ENCODE measurements around the gene NKIRAS2. TPM values are rescaled to one million over a fixed set of nuclear protein-coding genes. Genes with fewer than 3 reads are reported as not detected.

The NKIRAS2 gene
- total and polyA plus RNA-seq, 4 donors, result 16.4 to 20.7 (median 17.4) TPM

DNA sequence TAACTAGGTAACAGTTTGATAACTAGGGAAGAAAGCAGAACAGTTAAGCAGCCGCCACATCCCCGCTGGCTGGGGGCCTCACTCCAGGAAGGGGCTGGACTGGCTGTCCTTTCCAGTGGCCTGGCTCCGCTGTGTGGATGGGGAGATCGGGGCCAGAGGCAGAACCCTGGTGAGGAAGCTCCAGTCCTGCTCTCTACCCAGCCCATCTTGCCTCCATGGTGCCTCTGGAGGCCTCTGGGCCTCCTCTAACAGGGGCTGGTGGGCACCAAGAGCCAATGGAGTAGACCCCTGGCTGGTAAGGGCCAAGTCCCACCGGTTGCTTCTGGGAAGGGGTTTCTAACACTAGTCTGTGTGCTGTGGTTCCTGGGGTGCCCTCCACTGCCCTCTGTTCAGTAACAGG is 45.2 kb upstream of the NKIRAS2 start:
- no peak overlapping the region for H3K4me3 ChIP-seq (ENCODE audit: low read depth in 1 of 3, low read length in 3 of 3)
- H3K27ac ChIP-seq (ENCODE audit: low read depth in 1 of 2, low read length in 2 of 2), result no peak overlapping the region
- DNase-seq (ENCODE audit: low spot score), result no peak
- H3K9me3 ChIP-seq (ENCODE audit: control insufficient read depth in 4 of 4, low read length in 3 of 4), result no peaks in the 10 kb centered on the region
- no peak for TF ChIP-seq CTCF (IDR thresholded peaks at IDR 0.05; ENCODE audit: low read depth, low read length, missing input control)
- no peak for TF ChIP-seq RAD21 (IDR thresholded peaks at IDR 0.05)
- no peak for TF ChIP-seq EGR1 (IDR thresholded peaks at IDR 0.05; ENCODE audit: low read depth in 2 of 2)
- no peak for TF ChIP-seq JUND (IDR thresholded peaks at IDR 0.05)
- TF ChIP-seq TAF1 (conservative IDR thresholded peaks at IDR 0.05), result no peak
- TF ChIP-seq FOXA2 (IDR thresholded peaks at IDR 0.05), result no peak
- TF ChIP-seq ZBTB33 (IDR thresholded peaks at IDR 0.05), result no peak
- no peak for TF ChIP-seq FOXA1 (IDR thresholded peaks at IDR 0.05)
- TF ChIP-seq REST (IDR thresholded peaks at IDR 0.05), result no peak
- no peaks in the 10 kb centered on the region for H3K27me3 ChIP-seq (ENCODE audit: control insufficient read depth in 4 of 4, insufficient read depth in 4 of 4, low read length in 3 of 4)
- WGBS, result 96% methylated on average over 5 of the region's 5 CpGs
- peaks cover 13 to 37% (median 30%) of the 10 kb centered on the region in 4 donors for H3K36me3 ChIP-seq (ENCODE audit: control insufficient read depth in 4 of 4, insufficient read depth in 3 of 4, low read depth in 1 of 4, low read length in 3 of 4)
- H3K9ac ChIP-seq (ENCODE audit: low read depth in 1 of 2, low read length in 2 of 2), result no peak overlapping the region
- peaks cover 11 to 47% (median 31%) of the 10 kb centered on the region in 4 donors for H3K4me1 ChIP-seq (ENCODE audit: control insufficient read depth in 4 of 4, insufficient read depth in 4 of 4, low read length in 3 of 4)

DNA sequence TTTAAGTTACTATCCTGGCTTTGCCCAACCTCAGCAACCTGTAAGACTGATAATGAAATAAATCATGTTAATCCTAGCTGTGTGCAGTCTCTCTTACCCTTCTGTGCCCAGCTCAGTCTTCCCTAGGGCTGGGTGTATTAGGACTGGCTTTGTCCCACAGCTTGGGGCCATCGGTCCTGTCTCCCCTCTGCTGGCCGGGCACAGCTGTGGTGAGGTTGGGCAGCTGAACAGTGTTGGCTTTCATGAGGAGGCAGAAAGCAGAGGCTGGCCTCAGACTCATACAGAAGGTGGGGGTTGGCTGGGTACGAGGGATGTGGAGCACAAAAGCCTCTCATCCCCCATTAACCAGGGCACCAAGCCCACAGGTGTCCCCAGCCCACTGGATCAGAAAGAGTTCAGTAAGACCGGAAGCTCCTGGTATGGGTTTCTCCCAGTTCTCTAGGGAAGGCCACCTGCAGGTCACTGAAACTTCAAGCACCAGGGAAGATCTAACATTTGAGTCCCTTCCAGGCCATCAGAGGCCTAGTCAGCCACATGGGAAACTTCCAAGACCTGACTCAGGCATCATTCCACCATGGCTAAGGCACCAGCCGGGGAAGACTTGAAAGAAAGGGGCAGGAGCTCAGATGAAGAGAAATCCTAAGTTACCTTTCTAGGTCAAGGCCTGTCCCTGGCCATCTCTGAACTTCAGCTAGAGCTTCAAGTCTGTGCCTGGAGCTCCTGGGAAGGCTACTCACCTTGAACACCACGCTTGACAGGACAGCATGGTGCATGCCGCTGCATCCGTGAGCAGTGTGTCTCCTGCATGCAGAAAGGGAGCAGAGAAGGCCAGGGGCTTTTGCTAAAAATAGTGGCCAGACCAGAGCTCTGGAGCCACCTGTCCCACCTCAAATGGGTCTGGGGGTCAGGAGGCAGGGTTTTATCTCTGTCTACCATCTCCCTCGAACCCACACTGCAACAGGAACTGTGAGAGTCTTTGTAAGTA is 44.5 kb upstream of the NKIRAS2 start:
- WGBS, result 94% methylated on average over 9 of the region's 9 CpGs
- Histone ChIP-seq H3K27me3 (ENCODE audit: control insufficient read depth in 4 of 4, insufficient read depth in 4 of 4, low read length in 3 of 4) (no peaks in the 10 kb centered on the region), H3K4me1 (ENCODE audit: control insufficient read depth in 4 of 4, insufficient read depth in 4 of 4, low read length in 3 of 4) (peaks cover 11 to 47% (median 31%) of the 10 kb centered on the region in 4 donors), H3K27ac (ENCODE audit: low read depth in 1 of 2, low read length in 2 of 2) (peak overlapping the region; percentile 62 to 64), H3K9me3 (ENCODE audit: control insufficient read depth in 4 of 4, low read length in 3 of 4) (no peaks in the 10 kb centered on the region), H3K9ac (ENCODE audit: low read depth in 1 of 2, low read length in 2 of 2) (no peak overlapping the region), H3K4me3 (ENCODE audit: low read depth in 1 of 3, low read length in 3 of 3) (no peak overlapping the region), H3K36me3 (ENCODE audit: control insufficient read depth in 4 of 4, insufficient read depth in 3 of 4, low read depth in 1 of 4, low read length in 3 of 4) (peaks cover 16 to 37% (median 31%) of the 10 kb centered on the region in 4 donors)
- TF ChIP-seq, protein P1, sequence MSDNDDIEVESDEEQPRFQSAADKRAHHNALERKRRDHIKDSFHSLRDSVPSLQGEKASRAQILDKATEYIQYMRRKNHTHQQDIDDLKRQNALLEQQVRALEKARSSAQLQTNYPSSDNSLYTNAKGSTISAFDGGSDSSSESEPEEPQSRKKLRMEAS (IDR thresholded peaks at IDR 0.05), result no peak
- no peak for DNase-seq (ENCODE audit: low spot score)
